Measurements from ENCODE around the gene GLYR1.

DNA sequence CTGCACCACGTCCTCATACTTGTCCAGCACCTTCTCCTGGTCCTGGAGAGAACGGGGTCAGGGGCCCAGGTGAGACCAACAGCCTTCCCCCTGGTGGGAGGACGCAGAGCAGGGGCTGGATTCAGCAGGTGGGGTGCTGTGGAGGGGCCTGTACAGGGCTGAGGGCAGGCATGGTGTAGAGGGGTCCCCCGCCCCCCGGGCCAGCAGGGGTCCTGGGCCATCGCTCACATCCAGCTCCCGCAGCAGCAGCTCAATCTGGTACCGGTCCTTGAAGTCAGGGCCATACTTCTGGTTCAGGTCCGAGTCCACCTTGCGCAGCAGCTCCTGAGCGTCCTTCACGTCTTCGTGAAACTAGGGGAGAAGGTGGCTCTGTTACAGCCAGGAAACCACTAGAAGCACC lies 48.3 kb upstream of the GLYR1 start:
- no peak for TF ChIP-seq EZH2 (IDR thresholded peaks at IDR 0.05)
- no peak for TF ChIP-seq EZH2phosphoT487 (IDR thresholded peaks at IDR 0.05)
- TF ChIP-seq, protein P1, sequence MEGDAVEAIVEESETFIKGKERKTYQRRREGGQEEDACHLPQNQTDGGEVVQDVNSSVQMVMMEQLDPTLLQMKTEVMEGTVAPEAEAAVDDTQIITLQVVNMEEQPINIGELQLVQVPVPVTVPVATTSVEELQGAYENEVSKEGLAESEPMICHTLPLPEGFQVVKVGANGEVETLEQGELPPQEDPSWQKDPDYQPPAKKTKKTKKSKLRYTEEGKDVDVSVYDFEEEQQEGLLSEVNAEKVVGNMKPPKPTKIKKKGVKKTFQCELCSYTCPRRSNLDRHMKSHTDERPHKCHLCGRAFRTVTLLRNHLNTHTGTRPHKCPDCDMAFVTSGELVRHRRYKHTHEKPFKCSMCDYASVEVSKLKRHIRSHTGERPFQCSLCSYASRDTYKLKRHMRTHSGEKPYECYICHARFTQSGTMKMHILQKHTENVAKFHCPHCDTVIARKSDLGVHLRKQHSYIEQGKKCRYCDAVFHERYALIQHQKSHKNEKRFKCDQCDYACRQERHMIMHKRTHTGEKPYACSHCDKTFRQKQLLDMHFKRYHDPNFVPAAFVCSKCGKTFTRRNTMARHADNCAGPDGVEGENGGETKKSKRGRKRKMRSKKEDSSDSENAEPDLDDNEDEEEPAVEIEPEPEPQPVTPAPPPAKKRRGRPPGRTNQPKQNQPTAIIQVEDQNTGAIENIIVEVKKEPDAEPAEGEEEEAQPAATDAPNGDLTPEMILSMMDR (IDR thresholded peaks at IDR 0.05), result no peak
